GM21447 (cell line): Measurements from ENCODE around the gene GADL1.

Experiments used
- ATAC-seq: cut with Tn5 transposase; IDR thresholded peaks from one replicate; pipeline ENCODE4 v1.9.1; 2021; ENCODE audit not compliant: unreplicated experiment

GADL1 gene

GRCh38 chr3:30729512-30729911, 164.9 kb downstream of the GADL1 start:
- no peak for ATAC-seq

DNA sequence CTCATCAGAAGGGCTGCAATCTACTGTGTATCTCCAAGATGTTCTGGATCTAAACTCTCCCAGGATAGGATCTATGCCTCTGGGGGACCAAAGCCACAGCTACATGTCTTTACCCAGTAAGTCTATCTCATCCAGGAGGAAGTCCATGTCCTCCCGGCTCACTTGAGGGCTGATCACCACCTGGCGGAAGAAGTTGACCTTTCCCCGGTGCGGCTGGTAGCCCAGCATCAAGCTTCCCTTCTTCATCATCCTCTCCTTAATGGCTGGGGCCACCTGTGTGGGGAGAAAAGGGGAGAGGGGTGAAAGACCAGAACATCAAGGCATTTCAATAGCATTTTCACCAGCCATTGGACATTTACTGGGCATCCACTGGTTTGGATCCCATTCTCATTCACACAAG, 166.3 kb downstream of the GADL1 start:
- ATAC-seq: no peak

DNA sequence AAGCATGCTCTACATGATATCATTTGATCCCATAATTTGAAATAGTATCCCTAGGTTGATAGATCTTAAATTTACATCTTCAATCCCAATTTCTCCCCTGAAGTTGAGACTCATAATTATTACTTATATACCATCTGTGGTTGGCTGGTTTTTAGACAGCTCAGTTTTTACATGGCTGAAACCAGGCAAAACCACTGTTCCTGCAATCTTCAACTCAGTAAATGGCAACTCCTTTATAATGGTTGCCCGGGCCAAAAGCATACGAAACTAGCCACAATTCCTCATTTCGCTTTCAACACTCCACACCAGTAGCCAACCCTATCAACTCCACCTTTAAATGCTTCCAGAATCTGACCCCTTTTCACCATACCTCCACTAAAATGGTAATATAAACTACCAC, 169.6 kb downstream of the GADL1 start:
- ATAC-seq: no peak

DNA sequence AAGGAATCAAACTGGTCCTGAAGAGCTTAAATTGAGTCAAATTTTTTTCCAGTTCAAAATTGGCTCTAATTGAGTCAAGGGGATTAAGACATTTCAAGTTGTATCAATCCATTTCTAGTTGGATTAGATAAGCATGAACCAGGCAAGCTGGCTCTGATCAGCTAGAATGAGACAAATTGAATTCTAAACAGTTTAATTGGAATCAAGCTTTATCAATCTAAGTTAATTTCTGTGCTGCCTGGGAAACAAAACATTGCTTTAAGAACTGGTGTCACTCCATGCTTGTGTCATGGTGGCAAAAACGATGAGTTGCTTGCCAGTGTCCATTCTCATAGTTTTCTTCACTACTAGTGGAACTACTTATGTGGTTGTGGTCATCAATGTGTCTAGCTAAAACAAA, 171.2 kb downstream of the GADL1 start:
- no peak for ATAC-seq

DNA sequence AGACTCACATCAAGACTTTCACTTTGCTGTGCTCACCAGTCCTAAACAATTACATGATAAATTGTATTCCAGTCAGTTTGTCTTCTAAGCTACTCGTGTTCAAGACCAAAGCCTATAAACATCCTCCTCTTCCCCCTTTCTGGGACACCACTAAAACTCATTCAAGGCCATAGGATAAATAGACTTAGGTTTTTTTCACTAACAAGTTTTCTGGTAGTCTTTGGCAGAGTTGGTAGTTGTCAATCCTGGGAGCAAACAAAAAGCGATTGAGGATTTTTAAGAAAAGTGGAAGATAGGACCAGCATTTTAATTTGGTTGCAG, 173.2 kb downstream of the GADL1 start:
- no peak for ATAC-seq

- no peak for ATAC-seq
Measured at GRCh38 chr3:30720586-30721313, 173.7 kb downstream of the GADL1 start.

- no peak for ATAC-seq
Measured at GRCh38 chr3:30719536-30719935, 174.9 kb downstream of the GADL1 start.

GRCh38 chr3:30713885-30714503, 180.5 kb downstream of the GADL1 start:
- ATAC-seq: no peak

DNA sequence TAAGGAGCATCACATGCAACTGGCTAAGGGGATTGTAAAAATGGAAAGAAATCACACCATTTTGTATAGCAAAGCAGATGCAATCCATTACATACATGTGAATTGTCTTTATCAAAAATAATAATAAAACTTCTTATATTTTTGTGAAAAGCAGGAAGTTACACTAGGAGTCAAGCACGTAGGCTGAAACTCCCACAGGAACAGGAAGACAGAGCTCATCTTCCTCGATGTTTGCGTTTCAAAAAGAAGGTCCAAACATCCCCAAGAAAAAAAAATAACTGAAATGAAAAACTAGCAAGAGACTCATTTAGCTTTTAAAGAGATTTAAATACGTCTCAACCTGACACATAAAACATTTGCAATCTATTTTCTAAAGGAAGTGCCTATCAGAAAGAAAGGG, 181.5 kb downstream of the GADL1 start:
- no peak for ATAC-seq

GRCh38 chr3:30711867-30712266, 182.6 kb downstream of the GADL1 start:
- no peak for ATAC-seq

DNA sequence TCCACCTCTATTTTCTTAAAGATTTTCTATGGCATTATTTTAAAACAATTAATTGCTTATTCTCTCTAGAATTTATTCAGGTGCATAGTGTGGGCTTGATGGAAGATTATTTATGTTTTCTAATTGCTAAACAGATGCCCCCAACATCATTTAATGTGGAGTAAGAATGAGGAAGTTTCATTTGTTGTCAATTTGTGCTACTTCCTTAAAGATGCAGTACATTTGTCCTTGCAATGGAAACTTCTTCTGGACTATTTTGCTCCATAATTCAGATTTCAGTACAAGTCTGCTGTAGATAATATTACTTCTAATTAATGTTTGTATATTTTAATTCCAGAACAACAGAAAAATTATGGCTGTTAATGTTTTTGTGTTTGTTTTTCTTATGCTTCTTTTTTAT, 183.3 kb downstream of the GADL1 start:
- ATAC-seq: no peak

DNA sequence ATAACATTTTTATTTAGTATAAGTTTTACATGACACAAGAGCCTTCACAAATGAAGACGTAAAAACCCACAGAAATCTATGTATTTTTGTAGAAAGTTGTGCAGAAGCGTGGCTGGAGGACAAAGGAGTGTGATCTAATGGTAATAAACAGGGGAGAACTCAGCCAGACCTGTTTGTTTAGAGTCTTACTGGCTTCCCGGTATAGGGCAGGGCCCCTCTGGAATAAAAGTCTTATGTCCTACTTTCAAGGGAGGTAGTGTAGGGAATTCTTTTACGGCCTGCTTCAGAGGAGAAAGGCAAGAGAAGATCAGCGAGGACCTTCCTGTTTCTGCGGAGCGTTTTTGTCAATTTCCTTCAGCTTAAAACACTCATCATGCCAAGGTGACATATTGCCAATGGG, 184.4 kb downstream of the GADL1 start:
- no peak for ATAC-seq

- no peak for ATAC-seq
Measured at GRCh38 chr3:30708472-30708871, 186.0 kb downstream of the GADL1 start.

GRCh38 chr3:30707825-30708224, 186.6 kb downstream of the GADL1 start:
- ATAC-seq: no peak

DNA sequence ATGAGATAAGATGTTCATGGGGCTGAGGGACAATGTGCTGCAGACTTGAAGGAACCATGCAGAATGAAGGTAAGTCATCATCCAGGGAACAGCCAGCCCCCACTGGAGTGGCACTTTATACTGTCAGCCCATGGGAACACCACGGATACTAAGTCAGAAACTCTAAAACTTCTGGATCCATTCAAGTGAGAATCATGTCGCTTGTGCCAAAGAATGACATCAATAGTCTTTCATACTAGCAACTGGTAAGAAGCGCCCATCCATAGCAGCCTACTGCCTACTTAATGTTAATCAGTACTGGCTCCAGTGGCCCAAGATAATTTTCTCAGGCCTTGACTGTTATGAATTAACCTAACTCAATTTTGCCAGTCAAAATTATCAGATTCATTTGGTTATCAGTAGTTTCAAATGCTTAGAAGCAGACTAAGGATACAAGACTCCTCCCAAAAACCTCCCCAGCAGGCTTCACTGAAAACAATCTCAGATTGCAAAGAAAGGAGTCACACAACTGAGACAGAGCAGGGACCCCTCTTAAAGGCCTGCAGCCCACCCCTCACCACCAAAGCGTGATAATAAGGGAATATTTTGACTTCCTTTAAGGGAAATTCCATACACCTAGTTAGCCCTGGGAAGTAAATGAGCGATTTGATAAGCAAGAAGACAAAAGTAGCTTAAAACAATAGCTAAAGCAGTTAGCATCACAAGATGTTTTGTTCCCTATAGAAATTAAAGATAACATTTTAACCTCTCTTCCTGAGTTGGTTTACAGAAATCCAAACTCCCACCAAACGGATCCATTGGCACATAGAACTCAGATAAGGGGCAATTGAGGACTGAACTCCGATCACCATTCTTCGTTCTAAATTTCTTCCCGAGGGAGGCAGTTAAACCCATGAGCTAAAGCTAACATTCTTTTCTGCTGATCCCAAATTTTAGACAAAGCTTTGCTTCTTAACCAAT, 189.2 kb downstream of the GADL1 start:
- ATAC-seq: no peak

GRCh38 chr3:30702828-30703397, 191.5 kb downstream of the GADL1 start:
- no peak for ATAC-seq

GRCh38 chr3:30702038-30702827, 192.2 kb downstream of the GADL1 start:
- no peak for ATAC-seq

DNA sequence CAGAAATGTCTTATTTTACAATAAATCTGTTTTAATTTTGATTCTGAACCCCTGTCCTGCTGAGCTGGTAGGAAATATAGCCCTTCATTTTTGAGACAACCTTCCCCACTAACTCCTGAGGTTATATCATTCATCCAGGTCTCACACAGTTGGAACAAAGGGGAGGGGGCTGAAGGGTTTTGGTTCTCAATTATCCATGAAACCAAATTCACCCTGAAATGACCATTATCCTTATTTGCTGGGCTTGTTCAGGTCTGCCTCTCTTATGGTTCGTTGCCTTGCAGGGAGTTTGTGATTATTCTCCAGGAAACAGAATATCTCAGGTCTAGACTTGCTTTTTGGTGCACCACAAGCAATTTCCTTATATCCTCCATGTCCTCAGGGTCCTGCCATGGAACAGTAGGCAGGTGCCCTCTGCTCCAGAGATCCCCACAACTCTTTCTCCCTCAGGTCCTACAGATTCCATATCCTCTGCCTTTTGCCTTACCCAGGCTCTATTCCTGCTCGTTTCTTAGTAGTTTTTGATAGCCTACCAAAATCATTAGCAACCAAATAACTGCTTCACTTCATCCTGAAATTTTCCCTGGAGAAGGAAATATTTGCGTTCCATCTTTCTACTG, 193.6 kb downstream of the GADL1 start:
- no peak for ATAC-seq

- no peak for ATAC-seq
Measured at GRCh38 chr3:30699927-30700326, 194.5 kb downstream of the GADL1 start.

- no peak for ATAC-seq
Measured at GRCh38 chr3:30698549-30698948, 195.9 kb downstream of the GADL1 start.
